ENCODE data around the gene LRRK1.
"Not testable (repeated sequence)": the region's sequence is repeated elsewhere in the genome, so short reads cannot be mapped to it uniquely, and the experiment has no call there.

DNA sequence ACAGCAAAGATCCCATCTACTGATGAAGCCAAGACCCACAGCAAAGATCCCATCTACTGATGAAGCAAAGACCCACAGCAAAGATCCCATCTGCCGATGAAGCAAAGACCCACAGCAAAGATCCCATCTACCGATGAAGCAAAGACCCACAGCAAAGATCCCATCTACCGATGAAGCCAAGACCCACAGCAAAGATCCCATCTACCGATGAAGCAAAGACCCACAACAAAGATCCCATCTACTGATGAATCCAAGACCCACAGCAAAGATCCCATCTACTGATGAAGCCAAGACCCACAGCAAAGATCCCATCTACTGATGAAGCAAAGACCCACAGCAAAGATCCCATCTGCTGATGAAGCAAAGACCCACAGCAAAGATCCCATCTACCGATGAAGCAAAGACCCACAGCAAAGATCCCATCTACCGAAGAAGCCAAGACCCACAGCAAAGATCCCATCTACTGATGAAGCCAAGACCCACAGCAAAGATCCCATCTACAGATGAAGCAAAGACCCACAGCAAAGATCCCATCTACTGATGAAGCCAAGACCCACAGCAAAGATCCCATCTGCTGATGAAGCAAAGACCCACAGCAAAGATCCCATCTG lies 176.7 kb downstream of the LRRK1 start:
- not testable (repeated sequence) for TF ChIP-seq POLR2A (IDR thresholded peaks at IDR 0.05)
- TF ChIP-seq, protein P1, sequence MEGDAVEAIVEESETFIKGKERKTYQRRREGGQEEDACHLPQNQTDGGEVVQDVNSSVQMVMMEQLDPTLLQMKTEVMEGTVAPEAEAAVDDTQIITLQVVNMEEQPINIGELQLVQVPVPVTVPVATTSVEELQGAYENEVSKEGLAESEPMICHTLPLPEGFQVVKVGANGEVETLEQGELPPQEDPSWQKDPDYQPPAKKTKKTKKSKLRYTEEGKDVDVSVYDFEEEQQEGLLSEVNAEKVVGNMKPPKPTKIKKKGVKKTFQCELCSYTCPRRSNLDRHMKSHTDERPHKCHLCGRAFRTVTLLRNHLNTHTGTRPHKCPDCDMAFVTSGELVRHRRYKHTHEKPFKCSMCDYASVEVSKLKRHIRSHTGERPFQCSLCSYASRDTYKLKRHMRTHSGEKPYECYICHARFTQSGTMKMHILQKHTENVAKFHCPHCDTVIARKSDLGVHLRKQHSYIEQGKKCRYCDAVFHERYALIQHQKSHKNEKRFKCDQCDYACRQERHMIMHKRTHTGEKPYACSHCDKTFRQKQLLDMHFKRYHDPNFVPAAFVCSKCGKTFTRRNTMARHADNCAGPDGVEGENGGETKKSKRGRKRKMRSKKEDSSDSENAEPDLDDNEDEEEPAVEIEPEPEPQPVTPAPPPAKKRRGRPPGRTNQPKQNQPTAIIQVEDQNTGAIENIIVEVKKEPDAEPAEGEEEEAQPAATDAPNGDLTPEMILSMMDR (IDR thresholded peaks at IDR 0.05), result not testable (repeated sequence)

Measured in esophagus squamous epithelium (tissue), 4 donors.